PC-9 (cell line): ENCODE results near the gene DLL4.

Experiments
- EZH2 ChIP-seq: fragments of 200-600 bp; sonication (generic); IDR thresholded peaks from 2 replicates; pipeline ENCODE4 v1.8.0; 2017; ENCODE audit warnings: antibody characterized with exemption, low read depth
- TF ChIP-seq, protein P1 (sequence below): fragments of 200-600 bp; sonication (generic); conservative IDR thresholded peaks from 2 replicates; pipeline ENCODE4 v1.6.1; 2017; ENCODE audit warnings: mixed run types, antibody characterized with exemption, mild to moderate bottlenecking, moderate library complexity

- TF ChIP-seq, protein P1, sequence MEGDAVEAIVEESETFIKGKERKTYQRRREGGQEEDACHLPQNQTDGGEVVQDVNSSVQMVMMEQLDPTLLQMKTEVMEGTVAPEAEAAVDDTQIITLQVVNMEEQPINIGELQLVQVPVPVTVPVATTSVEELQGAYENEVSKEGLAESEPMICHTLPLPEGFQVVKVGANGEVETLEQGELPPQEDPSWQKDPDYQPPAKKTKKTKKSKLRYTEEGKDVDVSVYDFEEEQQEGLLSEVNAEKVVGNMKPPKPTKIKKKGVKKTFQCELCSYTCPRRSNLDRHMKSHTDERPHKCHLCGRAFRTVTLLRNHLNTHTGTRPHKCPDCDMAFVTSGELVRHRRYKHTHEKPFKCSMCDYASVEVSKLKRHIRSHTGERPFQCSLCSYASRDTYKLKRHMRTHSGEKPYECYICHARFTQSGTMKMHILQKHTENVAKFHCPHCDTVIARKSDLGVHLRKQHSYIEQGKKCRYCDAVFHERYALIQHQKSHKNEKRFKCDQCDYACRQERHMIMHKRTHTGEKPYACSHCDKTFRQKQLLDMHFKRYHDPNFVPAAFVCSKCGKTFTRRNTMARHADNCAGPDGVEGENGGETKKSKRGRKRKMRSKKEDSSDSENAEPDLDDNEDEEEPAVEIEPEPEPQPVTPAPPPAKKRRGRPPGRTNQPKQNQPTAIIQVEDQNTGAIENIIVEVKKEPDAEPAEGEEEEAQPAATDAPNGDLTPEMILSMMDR = no peak
- TF ChIP-seq EZH2 = no peak
These were observed 3.1 kb upstream of the DLL4 start for GRCh38 chr15:40925863-40926658.
